ENCODE data around the gene ACADS.

The ACADS gene

DNA sequence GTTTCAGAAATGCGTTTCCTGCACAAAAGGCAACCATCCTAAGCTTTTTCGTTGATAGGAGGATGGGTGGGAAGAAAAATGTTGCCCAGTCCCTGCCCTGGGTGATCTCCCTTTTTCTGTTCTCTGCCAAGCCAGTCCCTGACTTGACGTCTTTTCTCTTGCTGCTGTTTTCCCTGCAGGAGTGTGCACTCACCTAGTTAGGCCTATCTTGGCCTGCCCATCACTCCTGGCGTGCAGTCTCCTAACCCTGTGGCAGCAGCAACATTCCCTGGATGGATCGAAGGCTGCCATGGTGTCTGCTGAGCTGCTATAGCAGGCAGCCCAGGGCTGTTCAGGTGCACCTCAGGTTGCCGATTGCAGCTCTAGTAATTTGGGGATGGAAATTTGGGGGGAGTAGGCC is 14.2 kb upstream of the ACADS start:
- FAIRE-seq: peak; percentile 5
- no peak for DNase-seq (ENCODE audit: insufficient read length, low spot score)
- TF ChIP-seq POU2F2 (IDR thresholded peaks at IDR 0.05; ENCODE audit: low read depth, low read length) (no peak), SPI1 (IDR thresholded peaks at IDR 0.05; ENCODE audit: low read depth, low read length) (no peak), TAF1 (IDR thresholded peaks at IDR 0.05; ENCODE audit: low read depth, low read length) (no peak), POLR2AphosphoS5 (IDR thresholded peaks at IDR 0.05; ENCODE audit: low read depth, low read length) (no peak)

DNA sequence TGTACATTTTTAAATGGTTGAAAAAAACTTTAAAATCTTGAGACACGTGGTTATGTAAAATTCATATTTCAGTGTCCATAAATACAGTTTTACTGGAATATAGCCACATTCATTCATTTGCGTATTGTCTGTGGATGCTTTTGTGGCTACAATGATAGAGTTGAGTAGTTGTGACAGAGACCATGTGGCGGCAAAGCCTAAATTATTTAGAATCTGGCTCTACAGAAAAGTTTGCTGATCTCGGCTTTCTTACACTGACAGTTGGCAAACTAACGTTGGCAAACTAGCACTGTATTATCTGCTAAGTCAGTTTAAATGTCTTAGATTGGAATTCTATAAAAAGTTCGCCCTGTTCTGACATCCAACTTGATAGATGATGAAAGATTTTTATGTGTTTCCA is 13.0 kb upstream of the ACADS start:
- TF ChIP-seq POLR2AphosphoS5 (IDR thresholded peaks at IDR 0.05; ENCODE audit: low read depth, low read length) (no peak), POLR2A (IDR thresholded peaks at IDR 0.05; ENCODE audit: low read depth, low read length) (no peak), PAX5 (IDR thresholded peaks at IDR 0.05; ENCODE audit: insufficient read depth, low read length, severe bottlenecking) (no peak), TAF1 (IDR thresholded peaks at IDR 0.05; ENCODE audit: low read depth, low read length) (no peak), SPI1 (IDR thresholded peaks at IDR 0.05; ENCODE audit: low read depth, low read length) (no peak), POU2F2 (IDR thresholded peaks at IDR 0.05; ENCODE audit: low read depth, low read length) (no peak)
- no peak for FAIRE-seq
- no peak for DNase-seq (ENCODE audit: insufficient read length, low spot score)

DNA sequence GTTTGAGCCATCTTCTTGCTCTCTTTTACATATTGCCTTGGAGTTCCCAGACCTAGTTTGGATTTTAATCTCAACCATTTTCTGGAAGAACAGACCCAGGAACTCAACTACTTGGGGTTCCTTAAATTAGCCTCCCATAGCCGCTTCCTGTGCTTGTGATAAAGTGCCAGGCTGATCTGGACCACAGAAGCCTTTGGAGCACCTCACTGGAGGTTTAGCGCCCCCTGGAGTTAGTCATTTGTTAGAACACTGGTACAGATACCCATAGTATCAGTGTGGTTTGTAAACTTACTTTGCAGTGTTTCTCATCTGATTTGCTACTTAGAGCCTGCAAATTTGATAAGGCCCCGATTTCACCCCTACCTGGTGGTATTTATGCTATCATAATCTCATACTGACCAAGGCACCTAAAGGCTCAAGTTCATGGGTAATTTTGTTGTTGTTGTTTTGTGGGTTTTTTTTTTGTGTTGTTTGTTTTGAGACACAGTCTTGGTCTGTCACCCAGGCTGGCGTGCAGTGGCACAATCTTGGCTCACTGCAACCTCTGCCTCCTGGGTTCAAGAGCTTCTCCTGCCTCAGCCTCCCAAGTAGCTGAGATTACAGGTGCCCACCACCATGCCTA is 11.7 kb upstream of the ACADS start:
- FAIRE-seq: peak; percentile 86
- DNase-seq (ENCODE audit: insufficient read length, low spot score): peak; percentile 50
- TF ChIP-seq SPI1 (IDR thresholded peaks at IDR 0.05; ENCODE audit: low read depth, low read length): no peak
- TF ChIP-seq POLR2AphosphoS5 (IDR thresholded peaks at IDR 0.05; ENCODE audit: low read depth, low read length): no peak
- TF ChIP-seq POU2F2 (IDR thresholded peaks at IDR 0.05; ENCODE audit: low read depth, low read length): no peak
- no peak for TF ChIP-seq PAX5 (IDR thresholded peaks at IDR 0.05; ENCODE audit: insufficient read depth, low read length, severe bottlenecking)
- TF ChIP-seq POLR2A (IDR thresholded peaks at IDR 0.05; ENCODE audit: low read depth, low read length): no peak
- TF ChIP-seq TAF1 (IDR thresholded peaks at IDR 0.05; ENCODE audit: low read depth, low read length): no peak

DNA sequence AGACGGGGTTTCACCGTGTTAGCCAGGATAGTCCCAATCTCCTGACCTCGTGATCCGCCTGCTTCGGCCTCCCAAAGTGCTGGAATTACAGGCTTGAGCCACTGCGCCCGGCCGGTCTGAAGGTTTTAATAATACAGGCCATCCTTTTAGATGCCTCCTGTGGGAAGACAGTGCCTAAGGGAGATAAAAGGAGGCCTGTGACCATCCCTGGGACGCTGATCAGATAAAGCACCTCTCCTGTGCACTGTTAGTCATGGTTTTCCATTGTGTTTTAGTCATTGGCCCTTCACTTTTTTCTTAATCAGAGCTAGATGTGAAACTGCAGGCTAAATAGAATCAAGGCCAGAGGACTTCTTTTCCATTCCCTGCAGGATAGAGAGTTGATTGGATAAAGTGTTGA is 7.6 kb upstream of the ACADS start:
- TF ChIP-seq PAX5 (IDR thresholded peaks at IDR 0.05; ENCODE audit: insufficient read depth, low read length, severe bottlenecking): no peak
- TF ChIP-seq POU2F2 (IDR thresholded peaks at IDR 0.05; ENCODE audit: low read depth, low read length): no peak
- TF ChIP-seq SPI1 (IDR thresholded peaks at IDR 0.05; ENCODE audit: low read depth, low read length): no peak
- TF ChIP-seq TAF1 (IDR thresholded peaks at IDR 0.05; ENCODE audit: low read depth, low read length): no peak
- no peak for TF ChIP-seq POLR2A (IDR thresholded peaks at IDR 0.05; ENCODE audit: low read depth, low read length)
- TF ChIP-seq POLR2AphosphoS5 (IDR thresholded peaks at IDR 0.05; ENCODE audit: low read depth, low read length): no peak
- DNase-seq (ENCODE audit: insufficient read length, low spot score) (no peak), FAIRE-seq (no peak)

DNA sequence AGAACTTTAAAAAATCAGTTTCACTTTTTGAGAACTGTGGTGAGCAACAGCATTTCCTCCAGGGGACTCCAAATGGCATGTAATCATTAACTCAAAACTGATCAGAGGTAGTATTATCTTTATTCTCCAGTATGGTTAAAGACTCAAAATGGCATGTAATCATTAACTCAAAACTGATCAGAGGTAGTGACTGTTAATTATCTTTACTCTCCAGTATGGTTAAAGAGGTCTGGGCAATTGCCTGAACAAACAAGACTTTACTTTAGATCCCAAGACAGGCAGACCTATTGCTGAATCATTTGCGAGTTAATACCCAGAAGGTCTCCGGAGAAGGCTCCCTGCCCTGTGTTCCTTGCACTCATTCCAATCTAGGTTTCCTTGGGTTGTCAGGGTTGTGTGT is 6.6 kb upstream of the ACADS start:
- DNase-seq (ENCODE audit: insufficient read length, low spot score) (no peak), FAIRE-seq (no peak)
- TF ChIP-seq SPI1 (IDR thresholded peaks at IDR 0.05; ENCODE audit: low read depth, low read length): no peak
- no peak for TF ChIP-seq POU2F2 (IDR thresholded peaks at IDR 0.05; ENCODE audit: low read depth, low read length)
- TF ChIP-seq TAF1 (IDR thresholded peaks at IDR 0.05; ENCODE audit: low read depth, low read length): no peak

DNA sequence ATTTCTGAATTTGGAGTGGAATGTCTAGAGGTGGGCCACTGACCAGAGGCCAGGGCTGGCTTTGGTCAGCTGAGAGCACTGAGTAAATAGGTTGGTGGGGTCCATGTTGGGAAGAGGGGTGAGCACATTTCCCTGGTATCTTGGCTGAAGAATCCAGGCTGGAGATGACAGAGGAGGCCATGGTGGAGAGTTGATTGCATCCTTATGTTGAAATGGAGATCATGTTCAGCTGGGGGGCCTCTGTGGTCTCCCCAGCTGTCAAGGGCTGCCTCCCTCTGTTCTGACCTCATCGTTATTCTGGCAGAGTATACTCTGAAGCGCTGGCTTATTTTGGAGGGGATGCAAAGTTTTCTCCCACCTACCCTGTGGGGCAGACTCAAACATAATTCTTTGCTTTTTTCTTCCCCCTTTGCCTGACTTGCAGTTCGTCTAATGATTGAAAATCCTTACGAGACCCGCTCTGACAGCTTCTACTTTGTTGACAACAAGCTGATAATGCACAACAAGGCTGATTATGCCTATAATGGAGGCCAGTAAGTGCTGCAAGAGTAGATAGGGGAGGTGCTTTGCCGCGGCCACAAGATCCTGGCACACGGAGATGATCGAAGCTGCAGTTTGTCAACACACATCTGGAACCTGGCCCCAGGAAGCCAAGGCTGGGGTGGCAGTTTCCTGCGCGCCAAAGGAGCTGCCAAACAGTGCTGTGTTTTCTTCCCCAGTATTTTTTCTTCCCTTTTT is 6.0 kb upstream of the ACADS start:
- DNase-seq (ENCODE audit: insufficient read length, low spot score) (no peak), FAIRE-seq (no peak)
- TF ChIP-seq PAX5 (IDR thresholded peaks at IDR 0.05; ENCODE audit: insufficient read depth, low read length, severe bottlenecking) (no peak), SPI1 (IDR thresholded peaks at IDR 0.05; ENCODE audit: low read depth, low read length) (no peak), POU2F2 (IDR thresholded peaks at IDR 0.05; ENCODE audit: low read depth, low read length) (no peak), TAF1 (IDR thresholded peaks at IDR 0.05; ENCODE audit: low read depth, low read length) (no peak), POLR2AphosphoS5 (IDR thresholded peaks at IDR 0.05; ENCODE audit: low read depth, low read length) (no peak), POLR2A (IDR thresholded peaks at IDR 0.05; ENCODE audit: low read depth, low read length) (no peak)

DNA sequence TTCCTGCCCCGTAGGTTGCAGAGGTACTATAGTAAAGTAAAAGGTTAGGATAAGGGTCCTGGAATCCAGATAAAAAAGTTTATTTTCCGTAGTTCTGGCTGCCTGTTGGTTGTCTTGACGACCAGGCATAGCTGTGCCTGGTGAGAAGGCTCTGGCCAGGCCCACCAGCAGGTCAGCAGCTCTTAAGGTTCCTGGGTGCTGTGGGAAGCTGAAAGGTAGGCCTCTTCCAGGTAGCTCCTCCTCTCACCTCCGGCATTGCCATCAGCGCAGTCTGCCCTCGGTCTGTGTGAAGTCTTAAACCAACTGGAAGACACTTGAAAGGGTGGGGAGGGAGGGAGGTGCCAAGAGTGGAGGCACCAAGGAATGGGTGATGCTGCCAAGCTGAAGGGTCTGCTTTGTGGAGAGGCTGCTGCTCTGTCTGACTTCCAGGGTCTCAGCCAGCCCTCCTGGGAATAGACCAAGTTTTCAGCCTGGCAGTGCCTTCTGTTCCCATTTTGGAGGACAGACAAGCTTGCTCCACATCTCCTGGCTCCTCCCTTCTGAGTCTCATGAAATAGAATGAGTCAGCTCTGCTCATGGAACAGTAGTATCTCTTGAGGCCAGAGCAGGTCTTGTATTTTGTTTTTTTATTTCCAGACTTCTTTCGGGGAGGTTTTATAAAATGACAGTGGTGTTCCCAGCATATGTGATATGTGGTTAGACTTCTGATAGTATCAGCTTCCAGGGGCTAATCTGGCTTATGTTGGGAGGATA is 5.2 kb upstream of the ACADS start:
- no peak for TF ChIP-seq TAF1 (IDR thresholded peaks at IDR 0.05; ENCODE audit: low read depth, low read length)
- TF ChIP-seq SPI1 (IDR thresholded peaks at IDR 0.05; ENCODE audit: low read depth, low read length): no peak
- TF ChIP-seq POLR2AphosphoS5 (IDR thresholded peaks at IDR 0.05; ENCODE audit: low read depth, low read length): no peak
- no peak for TF ChIP-seq PAX5 (IDR thresholded peaks at IDR 0.05; ENCODE audit: insufficient read depth, low read length, severe bottlenecking)
- no peak for TF ChIP-seq POU2F2 (IDR thresholded peaks at IDR 0.05; ENCODE audit: low read depth, low read length)

DNA sequence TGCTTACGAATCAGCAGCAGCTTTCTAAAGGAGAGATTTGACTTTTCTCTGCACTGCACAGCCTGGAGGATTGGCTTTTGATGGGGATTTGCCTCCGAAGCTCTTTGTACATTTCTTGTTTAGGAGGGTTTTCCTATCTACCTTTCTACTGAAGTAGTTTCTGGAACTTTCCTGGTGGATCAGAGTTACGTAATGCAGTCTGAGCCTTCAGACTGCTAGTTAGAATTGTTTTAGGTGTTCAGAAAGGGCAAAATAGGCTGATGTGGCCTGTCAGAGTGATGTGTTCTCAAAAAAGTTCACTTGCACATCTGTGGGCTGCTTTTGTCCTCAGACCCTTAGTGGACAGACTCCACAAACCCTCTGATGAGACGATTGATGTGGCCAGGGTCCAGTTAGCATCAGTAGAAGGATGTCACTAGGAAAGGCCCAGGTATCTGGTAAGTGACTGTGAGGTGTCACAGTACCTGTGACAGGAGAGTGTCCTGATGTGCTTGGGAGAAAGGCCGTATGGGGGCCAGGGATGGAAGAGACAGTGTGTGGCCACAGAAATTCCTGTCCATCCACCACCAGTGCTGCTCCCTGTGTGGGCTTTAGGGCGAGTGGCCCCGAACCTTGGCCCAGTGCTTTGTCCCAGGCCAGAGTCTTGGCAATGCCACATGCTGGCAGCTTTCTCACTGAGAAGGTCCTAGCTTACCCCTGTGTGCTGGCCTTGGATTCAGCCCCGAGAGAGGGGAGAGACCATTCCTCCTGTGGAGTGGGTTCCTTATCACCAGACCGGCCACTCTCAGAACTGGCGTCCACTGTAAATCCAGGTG is 4.4 kb upstream of the ACADS start:
- TF ChIP-seq TAF1 (IDR thresholded peaks at IDR 0.05; ENCODE audit: low read depth, low read length) (no peak), POLR2AphosphoS5 (IDR thresholded peaks at IDR 0.05; ENCODE audit: low read depth, low read length) (no peak), POU2F2 (IDR thresholded peaks at IDR 0.05; ENCODE audit: low read depth, low read length) (no peak), POLR2A (IDR thresholded peaks at IDR 0.05; ENCODE audit: low read depth, low read length) (no peak), PAX5 (IDR thresholded peaks at IDR 0.05; ENCODE audit: insufficient read depth, low read length, severe bottlenecking) (no peak), SPI1 (IDR thresholded peaks at IDR 0.05; ENCODE audit: low read depth, low read length) (no peak)
- no peak for FAIRE-seq
- no peak for DNase-seq (ENCODE audit: insufficient read length, low spot score)

More for the DNA sequence above, 5.2 kb upstream of the ACADS start:
- DNase-seq (ENCODE audit: insufficient read length, low spot score): no peak
- FAIRE-seq: no peak

DNA sequence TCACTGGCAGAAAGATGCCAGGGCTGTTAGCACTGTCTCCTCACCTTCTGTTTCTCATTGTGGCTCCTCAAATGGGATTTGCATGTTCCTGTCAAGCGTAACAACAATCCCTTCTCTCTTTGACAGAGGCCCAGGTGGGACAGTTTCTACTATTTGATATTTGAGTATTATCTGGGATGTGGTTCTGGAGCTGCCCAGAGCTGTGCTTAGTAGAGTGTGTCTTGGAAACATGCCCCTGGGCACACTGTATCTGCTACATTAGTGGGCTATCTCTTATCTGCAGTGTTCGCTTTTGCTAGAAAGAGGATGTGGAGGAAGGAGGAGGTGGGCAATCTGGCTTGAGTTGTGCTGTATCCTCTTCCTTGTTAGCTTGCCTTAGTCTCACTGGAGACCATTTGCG is 3.8 kb upstream of the ACADS start:
- no peak for TF ChIP-seq PAX5 (IDR thresholded peaks at IDR 0.05; ENCODE audit: insufficient read depth, low read length, severe bottlenecking)
- TF ChIP-seq POLR2A (IDR thresholded peaks at IDR 0.05; ENCODE audit: low read depth, low read length): no peak
- no peak for TF ChIP-seq POU2F2 (IDR thresholded peaks at IDR 0.05; ENCODE audit: low read depth, low read length)
- TF ChIP-seq POLR2AphosphoS5 (IDR thresholded peaks at IDR 0.05; ENCODE audit: low read depth, low read length): no peak
- TF ChIP-seq TAF1 (IDR thresholded peaks at IDR 0.05; ENCODE audit: low read depth, low read length): no peak
- TF ChIP-seq SPI1 (IDR thresholded peaks at IDR 0.05; ENCODE audit: low read depth, low read length): no peak
- FAIRE-seq: peak; percentile 43
- DNase-seq (ENCODE audit: insufficient read length, low spot score): no peak
